Prostate gland (tissue), 2 donors: Measurements from ENCODE around the gene CD52. TPM values are rescaled to one million over a fixed set of nuclear protein-coding genes. Genes with fewer than 3 reads are reported as not detected.

ENCODE experiments used
- total RNA-seq, 2 donors: library from RNA; depleted of rRNA; stranded (reverse); fragments of >200 nt; gene quantifications; one replicate each; pipeline ENCODE4 v1.1.0, GENCODE V29; 2016

CD52 gene
- total RNA-seq, 2 donors from 2014 or later = 3.2 to 5.3 TPM

Other genes starting within 250 kb of the CD52 start
- 10 to 100 TPM; 10.5 TPM for gene PDIK1L, start 206.1 kb upstream of the CD52 start, total RNA-seq
- gene FAM110D, start 158.9 kb upstream of the CD52 start, total RNA-seq = 1 to 10 TPM; 3.8 to 5.9 TPM
- not detected for gene C1orf232, start 149.0 kb upstream of the CD52 start, total RNA-seq
- gene ZNF593, start 148.1 kb upstream of the CD52 start, total RNA-seq = 10 to 100 TPM; 44.5 to 50.7 TPM
- not detected for gene ZNF593OS, start 146.1 kb upstream of the CD52 start, total RNA-seq
- gene CNKSR1, start 140.5 kb upstream of the CD52 start, total RNA-seq = 10 to 100 TPM; 24.8 to 32.4 TPM
- 1 to 10 TPM in 1 of 2 donors, not detected in 1; 1.5 TPM for gene CATSPER4, start 127.4 kb upstream of the CD52 start, total RNA-seq
- 10 to 100 TPM in 1 of 2 donors, 1 to 10 TPM in 1; 3.4 to 21.0 TPM for gene CEP85, start 83.8 kb upstream of the CD52 start, total RNA-seq
- 10 to 100 TPM; 37.4 to 55.3 TPM for gene SH3BGRL3, start 37.9 kb upstream of the CD52 start, total RNA-seq
- 10 to 100 TPM; 13.2 to 18.1 TPM for gene UBXN11, start 11.3 kb upstream of the CD52 start, total RNA-seq
- 1 to 10 TPM; 3.9 to 4.8 TPM for gene CRYBG2, start 36.2 kb downstream of the CD52 start, total RNA-seq
- 1 to 10 TPM in 1 of 2 donors, not detected in 1; 4.8 TPM for gene ZNF683, start 54.8 kb downstream of the CD52 start, total RNA-seq
- gene LIN28A, start 92.9 kb downstream of the CD52 start, total RNA-seq = under 1 TPM in 1 of 2 donors, not detected in 1; 0.17 TPM
- 10 to 100 TPM; 28.9 to 39.0 TPM for gene DHDDS, start 114.4 kb downstream of the CD52 start, total RNA-seq
- gene HMGN2, start 154.5 kb downstream of the CD52 start, total RNA-seq = 100 to 1,000 TPM; 264 to 385 TPM
- gene RPS6KA1, start 211.8 kb downstream of the CD52 start, total RNA-seq = 10 to 100 TPM; 38.6 to 87.5 TPM